ENCODE results near the gene FAIM.
"Not testable (repeated sequence)": the region's sequence is repeated elsewhere in the genome, so short reads cannot be mapped to it uniquely, and the experiment has no call there.

Gene FAIM

GRCh38 chr3:138653567-138653966, 45.0 kb downstream of the FAIM start:
- H3K4me1 ChIP-seq (ENCODE audit: control insufficient read depth, insufficient read depth, low read length): no peaks in the 10 kb centered on the region
- H3K36me3 ChIP-seq (ENCODE audit: control insufficient read depth, insufficient read depth, low read length): peaks cover 18% of the 10 kb centered on the region
- no peaks in the 10 kb centered on the region for H3K27me3 ChIP-seq (ENCODE audit: control insufficient read depth, insufficient read depth, low read length)
- peaks cover 17% of the 10 kb centered on the region for H3K9me3 ChIP-seq (ENCODE audit: control insufficient read depth, insufficient read depth, low read length)
- no peak overlapping the region for H3K9ac ChIP-seq (ENCODE audit: low read depth, low read length)
- H3K4me3 ChIP-seq (ENCODE audit: low read depth, low read length): no peak overlapping the region

- no peak overlapping the region for H3K9ac ChIP-seq (ENCODE audit: low read depth, low read length)
- H3K9me3 ChIP-seq (ENCODE audit: control insufficient read depth, insufficient read depth, low read length): no peaks in the 10 kb centered on the region
- no peaks in the 10 kb centered on the region for H3K36me3 ChIP-seq (ENCODE audit: control insufficient read depth, insufficient read depth, low read length)
- no peak overlapping the region for H3K4me3 ChIP-seq (ENCODE audit: low read depth, low read length)
- H3K4me1 ChIP-seq (ENCODE audit: control insufficient read depth, insufficient read depth, low read length): no peaks in the 10 kb centered on the region
- no peaks in the 10 kb centered on the region for H3K27me3 ChIP-seq (ENCODE audit: control insufficient read depth, insufficient read depth, low read length)
Observed at GRCh38 chr3:138657508-138657907, 48.9 kb downstream of the FAIM start.

GRCh38 chr3:138668107-138668506, 59.5 kb downstream of the FAIM start:
- no peaks in the 10 kb centered on the region for H3K27me3 ChIP-seq (ENCODE audit: control insufficient read depth, insufficient read depth, low read length)
- no peak overlapping the region for H3K4me3 ChIP-seq (ENCODE audit: low read depth, low read length)
- H3K9ac ChIP-seq (ENCODE audit: low read depth, low read length): no peak overlapping the region
- no peaks in the 10 kb centered on the region for H3K4me1 ChIP-seq (ENCODE audit: control insufficient read depth, insufficient read depth, low read length)
- peaks cover 11% of the 10 kb centered on the region for H3K36me3 ChIP-seq (ENCODE audit: control insufficient read depth, insufficient read depth, low read length)
- no peaks in the 10 kb centered on the region for H3K9me3 ChIP-seq (ENCODE audit: control insufficient read depth, insufficient read depth, low read length)

GRCh38 chr3:138670407-138670806, 61.8 kb downstream of the FAIM start:
- no peaks in the 10 kb centered on the region for H3K4me1 ChIP-seq (ENCODE audit: control insufficient read depth, insufficient read depth, low read length)
- H3K4me3 ChIP-seq (ENCODE audit: low read depth, low read length): no peak overlapping the region
- no peaks in the 10 kb centered on the region for H3K9me3 ChIP-seq (ENCODE audit: control insufficient read depth, insufficient read depth, low read length)
- H3K27me3 ChIP-seq (ENCODE audit: control insufficient read depth, insufficient read depth, low read length): no peaks in the 10 kb centered on the region
- no peaks in the 10 kb centered on the region for H3K36me3 ChIP-seq (ENCODE audit: control insufficient read depth, insufficient read depth, low read length)
- H3K9ac ChIP-seq (ENCODE audit: low read depth, low read length): no peak overlapping the region

- H3K27me3 ChIP-seq (ENCODE audit: control insufficient read depth, insufficient read depth, low read length): no peaks in the 10 kb centered on the region
- no peak overlapping the region for H3K4me3 ChIP-seq (ENCODE audit: low read depth, low read length)
- no peaks in the 10 kb centered on the region for H3K9me3 ChIP-seq (ENCODE audit: control insufficient read depth, insufficient read depth, low read length)
- no peak overlapping the region for H3K9ac ChIP-seq (ENCODE audit: low read depth, low read length)
- H3K36me3 ChIP-seq (ENCODE audit: control insufficient read depth, insufficient read depth, low read length): no peaks in the 10 kb centered on the region
- no peaks in the 10 kb centered on the region for H3K4me1 ChIP-seq (ENCODE audit: control insufficient read depth, insufficient read depth, low read length)
Observed at GRCh38 chr3:138673641-138674530, 65.3 kb downstream of the FAIM start.

- no peak overlapping the region for H3K9ac ChIP-seq (ENCODE audit: low read depth, low read length)
- no peaks in the 10 kb centered on the region for H3K27me3 ChIP-seq (ENCODE audit: control insufficient read depth, insufficient read depth, low read length)
- no peaks in the 10 kb centered on the region for H3K9me3 ChIP-seq (ENCODE audit: control insufficient read depth, insufficient read depth, low read length)
Observed at GRCh38 chr3:138675393-138675792, 66.8 kb downstream of the FAIM start.

GRCh38 chr3:138678086-138678485, 69.5 kb downstream of the FAIM start:
- H3K9ac ChIP-seq (ENCODE audit: low read depth, low read length): no peak overlapping the region
- H3K4me1 ChIP-seq (ENCODE audit: control insufficient read depth, insufficient read depth, low read length): no peaks in the 10 kb centered on the region
- H3K36me3 ChIP-seq (ENCODE audit: control insufficient read depth, insufficient read depth, low read length): no peaks in the 10 kb centered on the region

More at GRCh38 chr3:138675393-138675792, 66.8 kb downstream of the FAIM start:
- Histone ChIP-seq H3K4me3 (ENCODE audit: low read depth, low read length) (no peak overlapping the region), H3K36me3 (ENCODE audit: control insufficient read depth, insufficient read depth, low read length) (no peaks in the 10 kb centered on the region), H3K4me1 (ENCODE audit: control insufficient read depth, insufficient read depth, low read length) (no peaks in the 10 kb centered on the region)

DNA sequence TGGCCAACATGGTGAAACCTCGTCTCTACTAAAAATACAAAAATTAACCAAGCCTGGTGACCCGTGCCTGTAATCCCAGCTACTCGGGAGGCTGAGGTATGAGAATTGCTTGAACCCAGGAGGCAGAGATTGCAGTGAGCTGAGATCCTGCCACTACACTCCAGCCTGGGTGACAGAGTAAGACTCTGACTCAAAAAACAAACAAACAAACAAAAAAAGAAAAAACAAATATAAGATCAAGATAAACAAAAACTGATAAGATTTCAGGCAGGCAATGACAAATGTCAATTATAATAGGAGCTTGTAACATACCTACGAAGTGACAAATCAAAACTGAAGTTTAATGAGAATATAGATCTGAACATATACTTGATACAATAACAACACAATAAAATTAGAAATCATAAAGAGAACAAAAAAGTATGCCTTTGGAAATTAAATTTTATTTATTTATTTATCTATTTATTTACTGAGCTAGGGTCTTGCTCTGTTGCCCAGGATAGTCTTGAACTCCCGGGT, 70.4 kb downstream of the FAIM start:
- H3K36me3 ChIP-seq (ENCODE audit: control insufficient read depth, insufficient read depth, low read length): no peaks in the 10 kb centered on the region

More at GRCh38 chr3:138678086-138678485, 69.5 kb downstream of the FAIM start:
- no peak overlapping the region for H3K4me3 ChIP-seq (ENCODE audit: low read depth, low read length)
- no peaks in the 10 kb centered on the region for H3K27me3 ChIP-seq (ENCODE audit: control insufficient read depth, insufficient read depth, low read length)
- H3K9me3 ChIP-seq (ENCODE audit: control insufficient read depth, insufficient read depth, low read length): no peaks in the 10 kb centered on the region

GRCh38 chr3:138680974-138681373, 72.4 kb downstream of the FAIM start:
- not testable (repeated sequence) for H3K27me3 ChIP-seq (ENCODE audit: control insufficient read depth, insufficient read depth, low read length); H3K4me1 ChIP-seq (ENCODE audit: control insufficient read depth, insufficient read depth, low read length); H3K9me3 ChIP-seq (ENCODE audit: control insufficient read depth, insufficient read depth, low read length); H3K36me3 ChIP-seq (ENCODE audit: control insufficient read depth, insufficient read depth, low read length); H3K9ac ChIP-seq (ENCODE audit: low read depth, low read length); H3K4me3 ChIP-seq (ENCODE audit: low read depth, low read length)

More for the DNA sequence above, 70.4 kb downstream of the FAIM start:
- no peaks in the 10 kb centered on the region for H3K4me1 ChIP-seq (ENCODE audit: control insufficient read depth, insufficient read depth, low read length)
- no peaks in the 10 kb centered on the region for H3K27me3 ChIP-seq (ENCODE audit: control insufficient read depth, insufficient read depth, low read length)
- no peak overlapping the region for H3K4me3 ChIP-seq (ENCODE audit: low read depth, low read length)
- no peaks in the 10 kb centered on the region for H3K9me3 ChIP-seq (ENCODE audit: control insufficient read depth, insufficient read depth, low read length)
- no peak overlapping the region for H3K9ac ChIP-seq (ENCODE audit: low read depth, low read length)

DNA sequence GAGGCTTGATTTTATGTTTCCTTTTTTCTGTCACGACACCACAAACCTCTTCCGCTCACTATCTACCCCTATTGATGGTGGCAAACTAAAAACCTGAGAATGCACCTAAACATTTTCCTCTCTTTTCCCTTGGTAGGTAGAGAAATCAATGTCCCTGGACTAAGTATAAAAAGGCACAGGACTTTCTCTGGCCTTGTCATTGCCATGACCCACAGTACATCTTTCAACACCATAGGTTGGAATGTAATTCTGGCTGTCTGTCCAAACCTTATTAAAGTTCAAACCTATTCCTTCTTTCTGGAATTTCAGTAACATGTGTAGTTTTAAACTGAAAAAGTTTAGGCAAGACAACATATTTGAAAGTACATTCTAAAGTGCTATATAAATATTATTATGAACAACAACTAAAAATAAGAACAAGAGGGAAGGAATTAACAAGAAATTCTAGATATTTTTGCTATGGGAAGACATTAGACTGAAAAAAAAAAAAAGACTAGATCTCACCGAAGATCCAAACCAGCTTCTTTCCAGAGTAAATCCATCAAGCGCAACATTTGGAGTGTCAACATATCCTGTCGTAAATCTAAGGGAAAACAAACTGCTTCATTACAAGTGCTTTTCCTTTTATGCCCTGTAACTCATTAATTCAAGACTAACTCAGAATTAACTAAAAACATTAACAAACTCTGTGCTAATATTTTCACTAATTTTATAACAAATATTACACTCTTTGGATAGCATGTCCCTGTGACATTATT, 73.1 kb downstream of the FAIM start:
- Histone ChIP-seq H3K9me3 (ENCODE audit: control insufficient read depth, insufficient read depth, low read length) (no peaks in the 10 kb centered on the region), H3K9ac (ENCODE audit: low read depth, low read length) (no peak overlapping the region), H3K4me3 (ENCODE audit: low read depth, low read length) (no peak overlapping the region), H3K4me1 (ENCODE audit: control insufficient read depth, insufficient read depth, low read length) (no peaks in the 10 kb centered on the region), H3K36me3 (ENCODE audit: control insufficient read depth, insufficient read depth, low read length) (no peaks in the 10 kb centered on the region), H3K27me3 (ENCODE audit: control insufficient read depth, insufficient read depth, low read length) (no peaks in the 10 kb centered on the region)

- Histone ChIP-seq H3K27me3 (ENCODE audit: control insufficient read depth, insufficient read depth, low read length) (no peaks in the 10 kb centered on the region), H3K4me1 (ENCODE audit: control insufficient read depth, insufficient read depth, low read length) (no peaks in the 10 kb centered on the region), H3K36me3 (ENCODE audit: control insufficient read depth, insufficient read depth, low read length) (no peaks in the 10 kb centered on the region), H3K4me3 (ENCODE audit: low read depth, low read length) (no peak overlapping the region), H3K9ac (ENCODE audit: low read depth, low read length) (no peak overlapping the region), H3K9me3 (ENCODE audit: control insufficient read depth, insufficient read depth, low read length) (no peaks in the 10 kb centered on the region)
Observed at GRCh38 chr3:138682648-138683047, 74.1 kb downstream of the FAIM start.

All from iPS-15b (cell line).